ENCODE results near the gene CYREN. TPM values are rescaled to one million over a fixed set of nuclear protein-coding genes. Genes with fewer than 3 reads are reported as not detected.
A peak's percentile ranks its signal among the peaks of the same experiment; 100 is the strongest.

The CYREN gene
- total RNA-seq, 4 donors from 2014 or later = 4.1 to 47.4 (median 27.7) TPM

- H3K27ac ChIP-seq = peak overlapping the region; percentile 91 to 95
- no peaks in the 10 kb centered on the region for H3K9me3 ChIP-seq
- H3K4me3 ChIP-seq = peak overlapping the region; percentile 54 to 74
- intact Hi-C loops (cut with DNase I; ENCODE audit: low total_unique reads) = no loop called here
- DNase-seq = no peak
- H3K36me3 ChIP-seq = no peaks in the 10 kb centered on the region
- peaks cover 4 to 17% of the 10 kb centered on the region in 2 donors for H3K4me1 ChIP-seq
- H3K27me3 ChIP-seq = no peaks in the 10 kb centered on the region
- TF ChIP-seq POLR2A (IDR thresholded peaks at IDR 0.05) (no peak), CTCF (IDR thresholded peaks at IDR 0.05) (no peak)
Measured at GRCh38 chr7:135169964-135170273, 588 bp downstream of the CYREN start.

GRCh38 chr7:135169141-135169963, 1.2 kb downstream of the CYREN start:
- no peak for TF ChIP-seq CTCF (IDR thresholded peaks at IDR 0.05)
- no peak for TF ChIP-seq POLR2A (IDR thresholded peaks at IDR 0.05)
- Histone ChIP-seq H3K27me3 (no peaks in the 10 kb centered on the region), H3K36me3 (no peaks in the 10 kb centered on the region), H3K4me1 (peaks cover 4 to 17% of the 10 kb centered on the region in 2 donors), H3K9me3 (no peaks in the 10 kb centered on the region), H3K27ac (peak overlapping the region; percentile 91 to 95), H3K4me3 (peak overlapping the region; percentile 54 to 74)
- DNase-seq = no peak
- intact Hi-C loops (cut with DNase I; ENCODE audit: low total_unique reads) = no loop called here

GRCh38 chr7:135168489-135169140, 1.9 kb downstream of the CYREN start:
- H3K9me3 ChIP-seq = no peaks in the 10 kb centered on the region
- H3K4me3 ChIP-seq = no peak overlapping the region
- intact Hi-C loops (cut with DNase I; ENCODE audit: low total_unique reads) = no loop called here
- no peaks in the 10 kb centered on the region for H3K36me3 ChIP-seq
- peak overlapping the region; percentile 91 to 95 for H3K27ac ChIP-seq
- DNase-seq = no peak
- H3K27me3 ChIP-seq = no peaks in the 10 kb centered on the region
- TF ChIP-seq POLR2A (IDR thresholded peaks at IDR 0.05) = no peak
- TF ChIP-seq CTCF (IDR thresholded peaks at IDR 0.05) = no peak
- H3K4me1 ChIP-seq = peaks cover 4 to 17% of the 10 kb centered on the region in 2 donors

- H3K36me3 ChIP-seq = no peaks in the 10 kb centered on the region
- H3K27ac ChIP-seq = peak overlapping the region in 1 of 2 donors; percentile 95
- intact Hi-C loops (cut with DNase I; ENCODE audit: low total_unique reads) = no loop called here
- TF ChIP-seq POLR2A (IDR thresholded peaks at IDR 0.05) (no peak), CTCF (IDR thresholded peaks at IDR 0.05) (no peak)
- H3K4me3 ChIP-seq = no peak overlapping the region
- H3K27me3 ChIP-seq = no peaks in the 10 kb centered on the region
- peaks cover 4 to 17% of the 10 kb centered on the region in 2 donors for H3K4me1 ChIP-seq
- no peak for DNase-seq
- no peaks in the 10 kb centered on the region for H3K9me3 ChIP-seq
Measured at GRCh38 chr7:135168001-135168400, 2.5 kb downstream of the CYREN start.

- no peaks in the 10 kb centered on the region for H3K27me3 ChIP-seq
- no peak overlapping the region for H3K4me3 ChIP-seq
- TF ChIP-seq POLR2A (IDR thresholded peaks at IDR 0.05) = no peak
- no peak for TF ChIP-seq CTCF (IDR thresholded peaks at IDR 0.05)
- intact Hi-C loops (cut with DNase I; ENCODE audit: low total_unique reads) = no loop called here
- H3K36me3 ChIP-seq = no peaks in the 10 kb centered on the region
- no peaks in the 10 kb centered on the region for H3K9me3 ChIP-seq
- H3K4me1 ChIP-seq = peaks cover 4 to 17% of the 10 kb centered on the region in 2 donors
- no peak for DNase-seq
- peak overlapping the region in 1 of 2 donors; percentile 95 for H3K27ac ChIP-seq
Measured at GRCh38 chr7:135167365-135167917, 3.1 kb downstream of the CYREN start.
